GM12874 (cell line): ENCODE data around the gene PIWIL1.

Experiments used
- CTCF ChIP-seq: IDR thresholded peaks from 2 replicates; pipeline ENCODE4 v1.5.1; 2011; ENCODE audit warnings: low read depth, mild to moderate bottlenecking, control low read depth, low read length, moderate library complexity; ENCODE audit not compliant: insufficient read depth

PIWIL1 gene

GRCh38 chr12:130330685-130331084, 7.0 kb upstream of the PIWIL1 start:
- TF ChIP-seq CTCF: no peak

DNA sequence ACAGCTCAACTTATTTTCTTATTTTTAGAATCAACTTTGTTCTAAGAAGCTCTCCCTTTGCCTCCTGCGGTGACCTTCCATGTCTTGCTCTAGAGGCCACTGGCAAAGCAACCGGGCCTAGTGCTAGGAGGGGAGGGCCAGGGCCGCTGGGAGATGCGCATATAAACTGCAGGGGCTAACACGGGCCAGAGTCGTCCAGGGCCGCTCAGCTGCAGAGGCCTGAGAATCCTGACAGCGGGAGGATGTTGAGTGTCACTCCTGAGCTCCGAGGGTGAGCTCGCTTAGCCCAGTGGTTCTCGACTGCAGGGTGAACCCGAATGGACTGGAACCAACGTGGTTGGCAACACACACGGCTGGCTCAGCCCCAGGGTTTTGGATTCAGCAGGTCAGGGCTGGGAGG, 6.5 kb upstream of the PIWIL1 start:
- TF ChIP-seq CTCF: no peak

DNA sequence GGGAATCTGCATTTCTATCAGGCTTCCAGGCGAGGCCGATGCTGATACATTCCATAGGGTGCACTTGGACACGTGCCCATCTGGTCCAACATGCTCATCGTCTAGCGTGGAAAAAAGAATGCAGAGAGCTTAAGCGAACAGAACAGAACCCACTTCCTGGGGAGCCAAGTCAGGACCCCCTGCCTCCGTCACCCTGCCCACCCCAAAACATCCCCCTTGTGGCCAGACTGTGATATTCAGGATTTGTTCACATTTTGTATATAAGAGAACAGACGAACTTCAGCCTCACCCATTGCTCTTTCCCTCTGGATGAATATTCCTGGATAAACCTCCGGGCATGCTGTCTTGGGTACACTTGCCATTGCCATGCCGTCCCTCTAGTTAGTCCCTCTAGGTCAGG, 4.3 kb upstream of the PIWIL1 start:
- no peak for TF ChIP-seq CTCF

- no peak for TF ChIP-seq CTCF
These were observed 3.3 kb upstream of the PIWIL1 start for GRCh38 chr12:130334399-130334798.

DNA sequence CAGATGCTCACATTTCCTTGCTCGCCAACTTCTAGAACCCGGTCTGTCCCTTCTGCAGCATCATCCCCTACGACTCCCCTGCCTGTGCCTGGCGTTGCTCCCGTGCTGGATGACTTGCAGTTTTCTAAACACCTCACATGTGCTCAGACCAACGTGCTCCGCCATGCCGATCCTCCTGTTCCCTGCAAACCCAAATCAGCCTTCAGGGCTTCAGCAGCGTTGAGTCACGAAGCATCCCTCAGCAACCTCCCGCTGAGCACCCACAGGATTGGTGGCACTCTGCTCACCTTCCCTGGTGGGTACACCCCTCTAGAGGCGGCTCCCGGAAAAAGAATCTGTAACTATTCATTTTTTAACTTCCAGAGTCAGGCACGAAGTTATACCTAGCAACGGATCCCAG, 2.8 kb upstream of the PIWIL1 start:
- no peak for TF ChIP-seq CTCF

DNA sequence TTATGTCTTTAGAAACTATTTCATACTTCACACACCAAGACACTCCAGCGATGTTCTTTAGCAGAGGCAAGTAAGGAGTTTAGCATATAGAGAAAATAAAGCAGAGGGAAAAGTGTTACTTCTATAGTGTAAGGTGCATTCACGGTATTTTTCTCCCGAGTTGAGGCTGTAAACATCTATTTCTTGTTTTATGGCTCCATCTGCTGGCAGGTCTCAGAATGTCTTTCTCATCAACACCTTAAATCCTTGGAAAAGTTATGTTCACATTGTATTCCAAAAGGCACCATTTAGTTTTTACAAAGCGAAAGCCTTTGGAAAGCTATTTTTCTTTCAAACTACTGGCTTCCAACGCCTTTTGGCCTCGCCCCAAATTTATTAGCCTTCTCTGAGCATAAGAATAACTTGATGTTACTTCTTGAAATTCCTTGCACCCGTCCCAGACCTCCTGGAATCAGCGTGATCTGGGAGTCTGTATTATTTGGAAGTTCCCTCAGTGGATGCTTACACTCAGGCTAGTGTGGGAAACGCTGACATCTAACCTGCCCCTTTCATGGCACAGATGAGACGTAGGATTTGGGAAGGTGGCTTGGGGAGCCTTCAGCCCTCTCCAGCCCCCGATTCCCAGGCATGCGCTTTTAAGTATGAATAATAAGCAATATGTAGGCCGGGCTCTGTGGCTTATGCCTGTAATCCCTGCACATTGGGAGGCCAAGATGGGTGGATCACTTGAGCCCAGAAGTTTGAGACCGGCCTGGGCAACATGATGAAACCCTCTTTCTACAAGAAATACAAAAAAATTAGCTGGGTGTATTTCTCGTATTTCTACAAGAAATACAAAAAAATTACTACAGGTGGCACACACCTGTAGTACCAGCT, 1.9 kb upstream of the PIWIL1 start:
- TF ChIP-seq CTCF: peak; percentile 18; the same call in 1 of the 2 replicates

GRCh38 chr12:130336723-130337487, 782 bp upstream of the PIWIL1 start:
- TF ChIP-seq CTCF: no peak
